ENCODE data around the gene IER5. TPM values are rescaled to one million over a fixed set of nuclear protein-coding genes. Genes with fewer than 3 reads are reported as not detected.
"Not testable (repeated sequence)": the region's sequence is repeated elsewhere in the genome, so short reads cannot be mapped to it uniquely, and the experiment has no call there.

IER5 gene
- total and polyA plus RNA-seq, 5 donors = 21.9 to 63.8 (median 29.8) TPM

GRCh38 chr1:181060066-181060465, 28.4 kb upstream of the IER5 start:
- Histone ChIP-seq H3K4me3 (ENCODE audit: low read length) (no peak overlapping the region), H3K27ac (ENCODE audit: low read length) (no peak overlapping the region), H3K9me3 (ENCODE audit: control insufficient read depth, low read length) (peaks cover 2% of the 10 kb centered on the region), H3K4me1 (ENCODE audit: control insufficient read depth, insufficient read depth, low read length) (peaks cover 2% of the 10 kb centered on the region), H3K27me3 (ENCODE audit: control insufficient read depth, insufficient read depth) (no peaks in the 10 kb centered on the region)
- no peak for ATAC-seq
- 86% methylated on average over 1 of the region's 1 CpG for WGBS
- intact Hi-C loops (cut with DNase I) = no loop called here
- DNase-seq = no peak

GRCh38 chr1:181060947-181061346, 27.6 kb upstream of the IER5 start:
- H3K9me3 ChIP-seq (ENCODE audit: control insufficient read depth, low read length); H3K27me3 ChIP-seq (ENCODE audit: control insufficient read depth, insufficient read depth); DNase-seq; H3K4me3 ChIP-seq (ENCODE audit: low read length); H3K4me1 ChIP-seq (ENCODE audit: control insufficient read depth, insufficient read depth, low read length); H3K27ac ChIP-seq (ENCODE audit: low read length); intact Hi-C loops (cut with DNase I); ATAC-seq: not testable (repeated sequence)
- whole genome bisulfite sequencing = 95% methylated on average over 4 of the region's 4 CpGs

GRCh38 chr1:181061487-181061886, 27.0 kb upstream of the IER5 start:
- 31% methylated on average over 2 of the region's 2 CpGs for WGBS
- intact Hi-C loops (cut with DNase I) = no loop called here
- Histone ChIP-seq H3K27ac (ENCODE audit: low read length) (no peak overlapping the region), H3K27me3 (ENCODE audit: control insufficient read depth, insufficient read depth) (no peaks in the 10 kb centered on the region), H3K4me1 (ENCODE audit: control insufficient read depth, insufficient read depth, low read length) (peaks cover 2% of the 10 kb centered on the region), H3K9me3 (ENCODE audit: control insufficient read depth, low read length) (peaks cover 2% of the 10 kb centered on the region), H3K4me3 (ENCODE audit: low read length) (no peak overlapping the region)
- ATAC-seq (peak in 1 of 2 donors; percentile 5), DNase-seq (no peak)

GRCh38 chr1:181061891-181062835, 26.3 kb upstream of the IER5 start:
- no peak overlapping the region for H3K27ac ChIP-seq (ENCODE audit: low read length)
- peaks cover 2% of the 10 kb centered on the region for H3K4me1 ChIP-seq (ENCODE audit: control insufficient read depth, insufficient read depth, low read length)
- H3K9me3 ChIP-seq (ENCODE audit: control insufficient read depth, low read length) = peaks cover 2% of the 10 kb centered on the region
- H3K4me3 ChIP-seq (ENCODE audit: low read length) = no peak overlapping the region
- H3K27me3 ChIP-seq (ENCODE audit: control insufficient read depth, insufficient read depth) = no peaks in the 10 kb centered on the region
- intact Hi-C loops (cut with DNase I) = no loop called here
- 70% methylated on average over 15 of the region's 15 CpGs for WGBS
- ATAC-seq (peak; percentile 61 to 65), DNase-seq (peak; percentile 37 to 76 (median 67))

- Histone ChIP-seq H3K27ac (ENCODE audit: low read length) (no peak overlapping the region), H3K4me3 (ENCODE audit: low read length) (no peak overlapping the region), H3K27me3 (ENCODE audit: control insufficient read depth, insufficient read depth) (no peaks in the 10 kb centered on the region), H3K9me3 (ENCODE audit: control insufficient read depth, low read length) (peaks cover 2% of the 10 kb centered on the region), H3K4me1 (ENCODE audit: control insufficient read depth, insufficient read depth, low read length) (peaks cover 2% of the 10 kb centered on the region)
- intact Hi-C loops (cut with DNase I) = no loop called here
- no peak for DNase-seq
- ATAC-seq = peak; percentile 42 to 60
- 57% methylated on average over 6 of the region's 6 CpGs for WGBS
Measured at GRCh38 chr1:181062836-181063428, 25.6 kb upstream of the IER5 start.

GRCh38 chr1:181064011-181064623, 24.4 kb upstream of the IER5 start:
- WGBS = 37% methylated on average over 6 of the region's 6 CpGs
- no peaks in the 10 kb centered on the region for H3K27me3 ChIP-seq (ENCODE audit: control insufficient read depth, insufficient read depth)
- peaks cover 2% of the 10 kb centered on the region for H3K9me3 ChIP-seq (ENCODE audit: control insufficient read depth, low read length)
- H3K4me3 ChIP-seq (ENCODE audit: low read length) = no peak overlapping the region
- peak overlapping the region; percentile 79 for H3K27ac ChIP-seq (ENCODE audit: low read length)
- intact Hi-C loops (cut with DNase I) = no loop called here
- DNase-seq = peak in 1 of 3 donors; percentile 63
- peaks cover 2% of the 10 kb centered on the region for H3K4me1 ChIP-seq (ENCODE audit: control insufficient read depth, insufficient read depth, low read length)
- ATAC-seq = peak; percentile 42 to 59

GRCh38 chr1:181064702-181065101, 23.8 kb upstream of the IER5 start:
- intact Hi-C loops (cut with DNase I) = no loop called here
- H3K4me3 ChIP-seq (ENCODE audit: low read length) = no peak overlapping the region
- H3K4me1 ChIP-seq (ENCODE audit: control insufficient read depth, insufficient read depth, low read length) = peaks cover 2% of the 10 kb centered on the region
- 64% methylated on average over 1 of the region's 1 CpG for WGBS
- DNase-seq (no peak), ATAC-seq (no peak)
- H3K27me3 ChIP-seq (ENCODE audit: control insufficient read depth, insufficient read depth) = no peaks in the 10 kb centered on the region
- no peaks in the 10 kb centered on the region for H3K9me3 ChIP-seq (ENCODE audit: control insufficient read depth, low read length)
- H3K27ac ChIP-seq (ENCODE audit: low read length) = no peak overlapping the region

GRCh38 chr1:181073638-181074037, 14.9 kb upstream of the IER5 start:
- Histone ChIP-seq H3K27ac (ENCODE audit: low read length) (no peak overlapping the region), H3K9me3 (ENCODE audit: control insufficient read depth, low read length) (no peaks in the 10 kb centered on the region), H3K4me3 (ENCODE audit: low read length) (no peak overlapping the region), H3K27me3 (ENCODE audit: control insufficient read depth, insufficient read depth) (no peaks in the 10 kb centered on the region), H3K4me1 (ENCODE audit: control insufficient read depth, insufficient read depth, low read length) (no peaks in the 10 kb centered on the region)
- DNase-seq = no peak
- no peak for ATAC-seq
- 53% methylated on average over 10 of the region's 10 CpGs for WGBS
- intact Hi-C loops (cut with DNase I) = no loop called here

- intact Hi-C loops (cut with DNase I) = no loop called here
- H3K27me3 ChIP-seq (ENCODE audit: control insufficient read depth, insufficient read depth) = no peaks in the 10 kb centered on the region
- H3K27ac ChIP-seq (ENCODE audit: low read length) = no peak overlapping the region
- no peak for ATAC-seq
- 85% methylated on average over 5 of the region's 5 CpGs for WGBS
- H3K4me1 ChIP-seq (ENCODE audit: control insufficient read depth, insufficient read depth, low read length) = no peaks in the 10 kb centered on the region
- H3K4me3 ChIP-seq (ENCODE audit: low read length) = no peak overlapping the region
- H3K9me3 ChIP-seq (ENCODE audit: control insufficient read depth, low read length) = no peaks in the 10 kb centered on the region
- DNase-seq = no peak
Measured at GRCh38 chr1:181075766-181076350, 12.6 kb upstream of the IER5 start.

- no peaks in the 10 kb centered on the region for H3K9me3 ChIP-seq (ENCODE audit: control insufficient read depth, low read length)
- 80% methylated on average over 3 of the region's 3 CpGs for WGBS
- H3K27me3 ChIP-seq (ENCODE audit: control insufficient read depth, insufficient read depth) = no peaks in the 10 kb centered on the region
- intact Hi-C loops (cut with DNase I) = no loop called here
- no peak for ATAC-seq
- H3K27ac ChIP-seq (ENCODE audit: low read length) = no peak overlapping the region
- no peak overlapping the region for H3K4me3 ChIP-seq (ENCODE audit: low read length)
- no peaks in the 10 kb centered on the region for H3K4me1 ChIP-seq (ENCODE audit: control insufficient read depth, insufficient read depth, low read length)
- no peak for DNase-seq
Measured at GRCh38 chr1:181076852-181077251, 11.6 kb upstream of the IER5 start.
